SK-N-SH treated with all-trans-retinoic acid at 6 μM for 48 hours (cell line): ENCODE data around the gene ZNF503.

ENCODE experiments used
- PPARA ChIP-seq: fragments of 250-450 bp; sonication (Bioruptor Pico); IDR thresholded peaks from 2 replicates; pipeline ENCODE4 v1.5.0; 2020; ENCODE audit warnings: mild to moderate bottlenecking, borderline replicate concordance
- TF ChIP-seq, protein P1 (sequence below): fragments of 250-450 bp; sonication (Bioruptor Pico); IDR thresholded peaks from 2 replicates; pipeline ENCODE4 v1.5.1; 2020; ENCODE audit warnings: low read depth, mild to moderate bottlenecking, moderate library complexity

DNA sequence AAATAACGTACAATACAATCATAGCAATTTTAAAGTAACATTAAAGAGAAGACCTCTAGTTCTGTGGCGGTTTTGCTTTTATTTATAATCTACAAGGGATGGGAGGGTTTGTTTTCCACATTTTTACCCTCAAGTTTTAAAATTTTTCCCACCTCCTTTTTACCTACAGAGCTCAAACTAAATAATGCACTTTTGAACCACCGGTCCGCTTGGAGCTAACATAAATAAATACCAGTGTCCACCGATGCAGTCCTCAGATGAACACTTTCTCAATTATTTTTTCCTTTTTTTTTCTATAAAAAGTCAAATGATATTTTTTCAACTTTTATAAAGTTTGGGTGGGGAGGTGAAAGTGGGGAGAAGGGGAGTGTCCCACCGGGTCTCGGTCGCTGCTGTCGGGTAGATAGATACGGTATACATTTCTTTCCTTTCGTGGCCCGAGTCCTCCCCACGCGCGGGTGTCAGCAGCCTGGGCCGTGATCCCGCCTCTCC is 3.3 kb downstream of the ZNF503 start:
- TF ChIP-seq, protein P1, sequence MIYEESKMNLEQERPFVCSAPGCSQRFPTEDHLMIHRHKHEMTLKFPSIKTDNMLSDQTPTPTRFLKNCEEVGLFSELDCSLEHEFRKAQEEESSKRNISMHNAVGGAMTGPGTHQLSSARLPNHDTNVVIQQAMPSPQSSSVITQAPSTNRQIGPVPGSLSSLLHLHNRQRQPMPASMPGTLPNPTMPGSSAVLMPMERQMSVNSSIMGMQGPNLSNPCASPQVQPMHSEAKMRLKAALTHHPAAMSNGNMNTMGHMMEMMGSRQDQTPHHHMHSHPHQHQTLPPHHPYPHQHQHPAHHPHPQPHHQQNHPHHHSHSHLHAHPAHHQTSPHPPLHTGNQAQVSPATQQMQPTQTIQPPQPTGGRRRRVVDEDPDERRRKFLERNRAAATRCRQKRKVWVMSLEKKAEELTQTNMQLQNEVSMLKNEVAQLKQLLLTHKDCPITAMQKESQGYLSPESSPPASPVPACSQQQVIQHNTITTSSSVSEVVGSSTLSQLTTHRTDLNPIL (CRISPR knock-in tag): no peak
- no peak for TF ChIP-seq PPARA
